H1 (cell line): ENCODE measurements around the gene RFXANK.
"Not testable (repeated sequence)": the region's sequence is repeated elsewhere in the genome, so short reads cannot be mapped to it uniquely, and the experiment has no call there.

Experiments
- CTCF ChIP-seq, 3 experiments: IDR thresholded peaks; 1 replicate in 2 of 3; 2 replicates in 1 of 3; pipeline versions ENCODE4 v1.5.1 to v1.6.1; 2011; ENCODE audit warnings: low read length in 3 of 3, mild to moderate bottlenecking in 3 of 3, inconsistent platforms in 2 of 3, low read depth in 1 of 3, moderate library complexity in 1 of 3; ENCODE audit not compliant: insufficient read depth in 1 of 3; ENCODE audit errors: control extremely low read depth in 1 of 3
- MAX ChIP-seq: IDR thresholded peaks from 2 replicates; pipeline ENCODE4 v1.6.1; 2012; ENCODE audit warnings: inconsistent platforms
- POLR2A ChIP-seq, 2 experiments: IDR thresholded peaks; 1 replicate in 1 of 2; 2 replicates in 1 of 2; pipeline ENCODE4 v1.6.1; 2011; ENCODE audit warnings: low read depth in 2 of 2, low read length in 2 of 2, mild to moderate bottlenecking in 2 of 2; ENCODE audit errors: control extremely low read depth in 1 of 2
- SP1 ChIP-seq: IDR thresholded peaks from 2 replicates; pipeline ENCODE4 v1.6.1; 2011; ENCODE audit warnings: low read depth, low read length

- TF ChIP-seq CTCF (IDR thresholded peaks at IDR 0.05; ENCODE audit: control extremely low read depth in 1 of 3, insufficient read depth in 1 of 3, low read depth in 1 of 3, low read length in 3 of 3); SP1; POLR2A (IDR thresholded peaks at IDR 0.05; ENCODE audit: control extremely low read depth in 1 of 2, low read depth in 2 of 2, low read length in 2 of 2); MAX: not testable (repeated sequence)
Measured at GRCh38 chr19:19221000-19221399, 28.9 kb downstream of the RFXANK start.
